SK-N-MC (cell line): Measurements from ENCODE around the gene MYLIP.

Source experiments
- EZH2 ChIP-seq: fragments of 200-600 bp; sonication (generic); IDR thresholded peaks from one replicate; pipeline ENCODE4 v1.6.1; 2017; ENCODE audit warnings: antibody characterized with exemption
- FOXP2 ChIP-seq: optimal IDR thresholded peaks from 2 replicates; pipeline ENCODE3; 2011; ENCODE audit warnings: mild to moderate bottlenecking, moderate library complexity; ENCODE audit not compliant: insufficient read depth; ENCODE audit errors: extremely low read length, control extremely low read depth
- POLR2AphosphoS5 ChIP-seq: IDR thresholded peaks from 2 replicates; pipeline ENCODE4 v1.6.1; 2012; ENCODE audit warnings: mild to moderate bottlenecking, low read depth, low read length, borderline replicate concordance

DNA sequence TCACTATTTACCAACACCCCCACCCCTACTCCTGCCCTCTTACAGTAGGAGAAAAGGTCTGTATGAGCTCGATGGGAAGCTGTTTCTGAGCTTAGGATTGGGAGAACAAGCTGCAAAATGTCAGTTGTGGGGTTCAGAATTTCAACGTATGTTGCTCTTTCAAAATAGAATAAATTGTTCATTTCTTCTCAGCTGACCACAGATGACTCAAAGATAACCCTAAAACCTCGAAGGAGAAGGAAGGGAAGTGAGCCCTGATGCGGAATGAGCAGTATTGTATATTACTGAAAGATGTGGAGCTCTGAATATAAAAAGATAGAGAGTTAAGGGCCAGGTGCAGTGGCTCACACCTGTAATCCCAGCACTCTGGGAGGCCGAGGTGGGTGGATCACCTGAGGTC lies 35.9 kb upstream of the MYLIP start:
- no peak for TF ChIP-seq FOXP2
- TF ChIP-seq EZH2 = no peak
- no peak for TF ChIP-seq POLR2AphosphoS5
